Measurements from ENCODE around the gene ABCA7.

Gene ABCA7, protein sequence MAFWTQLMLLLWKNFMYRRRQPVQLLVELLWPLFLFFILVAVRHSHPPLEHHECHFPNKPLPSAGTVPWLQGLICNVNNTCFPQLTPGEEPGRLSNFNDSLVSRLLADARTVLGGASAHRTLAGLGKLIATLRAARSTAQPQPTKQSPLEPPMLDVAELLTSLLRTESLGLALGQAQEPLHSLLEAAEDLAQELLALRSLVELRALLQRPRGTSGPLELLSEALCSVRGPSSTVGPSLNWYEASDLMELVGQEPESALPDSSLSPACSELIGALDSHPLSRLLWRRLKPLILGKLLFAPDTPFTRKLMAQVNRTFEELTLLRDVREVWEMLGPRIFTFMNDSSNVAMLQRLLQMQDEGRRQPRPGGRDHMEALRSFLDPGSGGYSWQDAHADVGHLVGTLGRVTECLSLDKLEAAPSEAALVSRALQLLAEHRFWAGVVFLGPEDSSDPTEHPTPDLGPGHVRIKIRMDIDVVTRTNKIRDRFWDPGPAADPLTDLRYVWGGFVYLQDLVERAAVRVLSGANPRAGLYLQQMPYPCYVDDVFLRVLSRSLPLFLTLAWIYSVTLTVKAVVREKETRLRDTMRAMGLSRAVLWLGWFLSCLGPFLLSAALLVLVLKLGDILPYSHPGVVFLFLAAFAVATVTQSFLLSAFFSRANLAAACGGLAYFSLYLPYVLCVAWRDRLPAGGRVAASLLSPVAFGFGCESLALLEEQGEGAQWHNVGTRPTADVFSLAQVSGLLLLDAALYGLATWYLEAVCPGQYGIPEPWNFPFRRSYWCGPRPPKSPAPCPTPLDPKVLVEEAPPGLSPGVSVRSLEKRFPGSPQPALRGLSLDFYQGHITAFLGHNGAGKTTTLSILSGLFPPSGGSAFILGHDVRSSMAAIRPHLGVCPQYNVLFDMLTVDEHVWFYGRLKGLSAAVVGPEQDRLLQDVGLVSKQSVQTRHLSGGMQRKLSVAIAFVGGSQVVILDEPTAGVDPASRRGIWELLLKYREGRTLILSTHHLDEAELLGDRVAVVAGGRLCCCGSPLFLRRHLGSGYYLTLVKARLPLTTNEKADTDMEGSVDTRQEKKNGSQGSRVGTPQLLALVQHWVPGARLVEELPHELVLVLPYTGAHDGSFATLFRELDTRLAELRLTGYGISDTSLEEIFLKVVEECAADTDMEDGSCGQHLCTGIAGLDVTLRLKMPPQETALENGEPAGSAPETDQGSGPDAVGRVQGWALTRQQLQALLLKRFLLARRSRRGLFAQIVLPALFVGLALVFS (N-terminal part only)

DNA sequence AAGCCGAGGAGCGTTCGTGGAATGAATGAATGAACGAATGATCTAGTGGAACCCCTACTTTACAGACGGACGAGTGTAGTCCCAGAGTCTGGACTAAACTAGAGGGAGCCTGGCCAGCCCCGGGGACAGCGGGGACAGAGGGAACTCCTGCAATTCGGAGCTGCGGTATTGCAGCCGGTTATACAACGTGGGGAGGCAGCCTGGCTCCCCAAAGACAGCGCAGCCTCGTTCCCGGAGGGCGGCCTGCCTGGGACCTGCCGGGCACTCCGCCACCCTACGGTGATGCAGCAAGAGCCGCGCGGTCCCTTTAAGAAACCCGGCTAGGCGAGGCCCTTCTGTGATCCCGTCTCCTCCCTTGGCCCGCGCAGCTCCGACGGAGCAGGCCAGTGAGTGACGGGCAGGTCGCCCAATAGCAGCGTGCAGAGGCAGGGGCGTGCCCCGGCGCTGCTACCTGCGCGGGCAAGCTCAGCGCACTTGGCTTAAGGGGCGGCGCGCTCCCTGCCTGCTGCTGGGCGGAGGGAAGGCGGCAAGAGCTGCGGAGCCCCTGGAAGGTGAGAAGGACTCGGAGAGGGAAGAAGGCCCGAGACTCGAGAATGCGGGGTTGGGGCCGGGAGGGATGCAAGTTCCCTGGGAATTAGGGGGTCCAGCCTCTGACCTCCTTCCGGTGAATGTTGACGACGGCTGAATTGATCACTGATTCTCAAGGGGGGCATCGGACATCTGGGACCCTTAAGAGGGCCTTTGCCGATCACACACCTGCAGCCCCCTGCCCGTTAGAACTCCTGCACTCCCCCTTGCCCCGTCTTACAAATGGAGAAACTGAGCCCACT, at the start of gene ABCA7:
ABCA7 (plus strand) TSS at position 462 of the 830 bp plus-strand sequence. CDS start 1,255 bp downstream, outside the sequence.
- TF ChIP-seq, protein P1, sequence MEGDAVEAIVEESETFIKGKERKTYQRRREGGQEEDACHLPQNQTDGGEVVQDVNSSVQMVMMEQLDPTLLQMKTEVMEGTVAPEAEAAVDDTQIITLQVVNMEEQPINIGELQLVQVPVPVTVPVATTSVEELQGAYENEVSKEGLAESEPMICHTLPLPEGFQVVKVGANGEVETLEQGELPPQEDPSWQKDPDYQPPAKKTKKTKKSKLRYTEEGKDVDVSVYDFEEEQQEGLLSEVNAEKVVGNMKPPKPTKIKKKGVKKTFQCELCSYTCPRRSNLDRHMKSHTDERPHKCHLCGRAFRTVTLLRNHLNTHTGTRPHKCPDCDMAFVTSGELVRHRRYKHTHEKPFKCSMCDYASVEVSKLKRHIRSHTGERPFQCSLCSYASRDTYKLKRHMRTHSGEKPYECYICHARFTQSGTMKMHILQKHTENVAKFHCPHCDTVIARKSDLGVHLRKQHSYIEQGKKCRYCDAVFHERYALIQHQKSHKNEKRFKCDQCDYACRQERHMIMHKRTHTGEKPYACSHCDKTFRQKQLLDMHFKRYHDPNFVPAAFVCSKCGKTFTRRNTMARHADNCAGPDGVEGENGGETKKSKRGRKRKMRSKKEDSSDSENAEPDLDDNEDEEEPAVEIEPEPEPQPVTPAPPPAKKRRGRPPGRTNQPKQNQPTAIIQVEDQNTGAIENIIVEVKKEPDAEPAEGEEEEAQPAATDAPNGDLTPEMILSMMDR (conservative IDR thresholded peaks at IDR 0.05): no peak
- peak within 1 kb of the TSS; percentile 72 for H3K27ac ChIP-seq

DNA sequence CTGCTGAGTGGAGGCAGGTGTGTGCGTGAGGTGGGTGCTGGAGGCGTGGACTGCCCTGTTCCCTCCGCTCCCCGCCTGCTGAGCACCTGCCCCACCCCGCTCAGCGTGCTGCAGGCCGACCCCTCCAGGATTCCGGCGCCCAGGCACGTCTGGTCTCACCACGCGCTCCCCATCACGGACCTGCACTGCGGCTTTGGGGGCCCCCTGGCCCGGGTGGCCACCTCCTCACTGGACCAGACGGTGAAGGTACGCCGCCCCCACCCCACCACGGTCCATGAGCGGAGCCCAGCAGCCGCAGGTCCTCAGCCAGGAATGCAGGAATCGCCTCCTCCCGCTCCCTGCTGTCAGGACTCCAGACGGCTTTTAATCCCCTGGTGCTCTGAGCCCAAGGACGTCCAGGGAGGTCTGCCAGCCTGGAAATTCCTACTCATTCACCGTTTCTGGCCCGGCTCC, 49.8 kb upstream of the ABCA7 start:
- TF ChIP-seq, protein P1 (conservative IDR thresholded peaks at IDR 0.05): no peak
- no peak overlapping the region for H3K27ac ChIP-seq

DNA sequence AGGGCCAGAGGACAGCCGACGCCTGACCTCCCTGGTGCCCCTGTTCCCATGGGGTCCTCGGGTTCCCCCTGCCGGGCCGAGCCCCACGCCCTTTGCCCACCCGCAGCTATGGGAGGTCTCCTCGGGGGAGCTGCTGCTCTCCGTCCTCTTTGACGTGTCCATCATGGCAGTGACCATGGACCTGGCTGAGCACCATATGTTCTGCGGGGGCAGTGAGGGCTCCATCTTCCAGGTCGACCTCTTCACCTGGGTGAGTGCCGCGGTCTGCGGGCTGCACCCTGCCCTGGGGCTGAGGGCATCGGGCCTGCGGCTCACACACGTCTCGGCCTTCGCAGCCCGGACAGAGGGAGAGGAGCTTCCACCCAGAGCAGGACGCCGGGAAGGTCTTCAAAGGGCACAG, 49.2 kb upstream of the ABCA7 start:
- TF ChIP-seq, protein P1 (conservative IDR thresholded peaks at IDR 0.05): no peak

DNA sequence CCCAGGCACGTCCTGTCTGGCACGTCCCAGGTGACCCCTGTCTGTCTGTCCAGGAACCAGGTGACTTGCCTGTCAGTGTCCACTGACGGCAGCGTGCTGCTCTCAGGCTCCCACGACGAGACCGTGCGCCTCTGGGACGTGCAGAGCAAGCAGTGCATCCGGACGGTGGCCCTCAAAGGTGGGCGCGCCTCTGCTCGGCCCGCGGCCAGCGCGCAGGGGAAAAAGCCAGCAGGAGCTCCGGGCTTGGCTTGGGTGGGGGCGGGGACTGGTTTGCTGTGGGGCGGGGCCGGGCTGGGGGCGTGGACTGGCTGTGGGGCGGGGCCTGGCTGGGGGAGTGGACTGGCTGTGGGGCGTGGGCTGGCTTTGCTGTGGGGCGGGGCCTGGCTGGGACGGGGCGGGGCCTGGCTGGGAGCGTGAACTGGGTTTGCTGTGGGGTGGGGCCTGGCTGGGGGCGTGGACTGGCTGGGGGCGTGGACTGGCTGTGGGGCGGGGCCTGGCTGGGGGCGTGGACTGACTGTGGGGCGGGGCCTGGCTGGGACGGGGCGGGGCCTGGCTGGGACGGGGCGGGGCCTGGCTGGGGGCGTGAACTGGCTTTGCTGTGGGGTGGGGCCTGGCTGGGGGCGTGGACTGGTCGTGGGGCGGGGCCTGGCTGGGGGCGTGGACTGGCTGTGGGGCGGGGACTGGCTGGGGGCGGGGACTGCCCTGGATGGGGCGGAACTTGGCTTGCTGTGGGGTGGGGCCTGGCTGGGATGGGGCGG, 48.6 kb upstream of the ABCA7 start:
- TF ChIP-seq, protein P1 (conservative IDR thresholded peaks at IDR 0.05): no peak
- no peak overlapping the region for H3K27ac ChIP-seq

More for the DNA sequence above, 49.2 kb upstream of the ABCA7 start:
- H3K27ac ChIP-seq: no peak overlapping the region

DNA sequence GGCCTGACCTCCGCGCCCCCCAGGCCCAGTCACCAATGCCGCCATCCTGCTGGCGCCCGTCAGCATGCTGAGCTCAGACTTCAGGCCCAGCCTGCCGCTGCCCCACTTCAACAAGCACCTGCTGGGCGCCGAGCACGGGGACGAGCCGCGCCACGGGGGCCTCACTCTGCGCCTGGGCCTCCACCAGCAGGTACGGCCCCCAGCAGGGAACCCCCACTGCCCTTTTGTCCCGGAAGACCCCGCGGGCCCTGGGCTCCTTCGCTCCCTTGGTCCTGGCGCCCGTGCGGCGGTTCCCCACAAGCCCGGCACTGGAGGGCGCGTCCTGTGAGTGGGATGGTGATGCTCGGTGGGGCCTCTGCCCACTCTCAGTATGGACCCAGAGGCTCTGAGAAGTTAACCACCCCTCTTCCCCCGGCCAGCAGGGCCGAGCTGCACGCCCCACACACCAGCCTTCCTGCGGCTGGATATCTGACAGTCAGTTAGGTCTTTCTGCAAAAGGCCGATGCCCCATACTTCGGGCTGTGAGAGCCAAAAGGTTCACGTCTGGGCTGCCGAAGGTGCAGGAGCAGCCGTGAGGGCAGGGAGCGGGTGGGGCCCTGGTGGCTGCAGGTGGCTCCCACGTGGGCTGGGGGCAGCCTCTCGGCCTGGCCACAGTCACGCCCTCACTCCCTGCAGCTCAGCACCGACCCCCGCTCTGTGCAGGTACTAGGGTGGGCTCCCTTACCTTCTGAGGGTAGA, 47.8 kb upstream of the ABCA7 start:
- H3K27ac ChIP-seq: no peak overlapping the region
- TF ChIP-seq, protein P1 (conservative IDR thresholded peaks at IDR 0.05): no peak

DNA sequence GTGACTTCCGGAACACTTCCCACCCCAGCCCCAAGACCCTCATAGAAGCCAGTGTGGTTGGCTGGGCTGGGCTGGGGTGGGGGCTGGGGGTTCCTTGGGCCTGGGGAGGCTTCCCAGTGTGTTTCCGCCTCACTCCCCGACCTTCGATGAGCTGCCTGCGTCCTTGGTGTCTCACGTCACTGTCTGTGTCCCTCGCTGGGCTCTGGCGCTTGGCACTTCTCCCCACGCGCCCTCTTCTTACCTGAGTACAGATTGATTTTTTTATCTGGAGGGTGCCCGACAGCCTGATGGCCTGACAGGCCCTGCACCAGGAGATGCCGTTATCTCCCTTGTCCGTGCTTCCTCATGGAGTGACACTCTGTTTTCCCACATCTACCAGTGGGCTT, 47.2 kb upstream of the ABCA7 start:
- no peak overlapping the region for H3K27ac ChIP-seq
- TF ChIP-seq, protein P1 (conservative IDR thresholded peaks at IDR 0.05): no peak
